ENCODE results near the gene GPBP1L1. TPM values are rescaled to one million over a fixed set of nuclear protein-coding genes. Genes with fewer than 3 reads are reported as not detected.
"Not testable (repeated sequence)": the region's sequence is repeated elsewhere in the genome, so short reads cannot be mapped to it uniquely, and the experiment has no call there.

Gene GPBP1L1
- total RNA-seq, 2 experiments from 2014 or later, result 130 to 134 TPM

DNA sequence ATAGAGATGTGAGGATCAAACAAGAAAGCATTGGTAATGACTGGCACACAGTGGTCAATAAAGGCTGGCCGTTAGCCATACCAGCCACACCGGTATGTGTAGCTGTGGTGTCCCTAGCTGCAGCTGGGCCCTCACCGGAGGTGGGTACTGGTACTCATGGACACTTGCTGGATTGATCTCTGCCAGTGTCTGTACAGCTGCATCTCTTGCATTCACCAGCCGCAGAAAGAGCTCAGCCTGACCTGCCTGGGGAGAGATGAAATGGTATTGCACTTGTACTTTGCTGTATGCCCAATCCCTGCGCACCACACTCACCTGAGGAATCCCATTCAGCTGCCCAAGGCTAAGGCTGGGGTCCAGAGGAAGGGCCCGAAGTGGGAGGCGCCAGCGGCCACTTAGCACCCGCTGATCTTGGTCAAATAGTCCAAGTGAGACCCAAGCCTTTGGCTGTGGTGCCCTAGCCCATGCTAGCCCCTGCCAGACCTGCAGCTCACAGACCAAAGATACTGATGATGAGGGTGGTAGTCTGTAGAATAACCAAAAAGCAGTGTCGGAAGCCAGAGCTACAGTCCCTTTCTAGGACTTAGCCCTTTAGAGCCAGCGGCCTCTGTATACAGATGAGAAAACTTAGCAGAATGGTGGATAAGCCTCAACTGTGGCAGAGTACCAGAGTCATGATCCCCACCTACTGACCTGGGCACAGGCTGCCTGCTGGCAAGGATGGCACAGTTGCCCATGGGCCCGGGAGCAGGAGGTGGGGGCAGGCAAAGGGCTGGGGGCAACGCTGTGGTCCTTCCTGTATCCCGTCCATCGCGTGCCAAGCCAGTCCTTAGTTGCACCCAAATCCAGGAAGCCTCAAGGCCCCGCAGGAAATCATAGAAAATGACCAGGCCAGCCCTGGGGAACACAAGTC is 65.5 kb downstream of the GPBP1L1 start:
- Mint-ChIP-seq H3K4me1 (no peaks in the 10 kb centered on the region), H3K27ac (peak overlapping the region; percentile 40), H3K27me3 (no peaks in the 10 kb centered on the region), H3K36me3 (ENCODE audit: low read depth) (peaks cover 40% of the 10 kb centered on the region), H3K4me3 (no peak overlapping the region), H3K9me3 (no peaks in the 10 kb centered on the region)
- ChIA-PET CTCF (no interaction called here), POLR2A (interaction anchor here (0.7 to 1.4 kb wide), 3 partner anchors 37 to 100 kb away, joined by 3 read pairs; partner anchors contain the start of gene GPBP1L1)
- DNase-seq, result no peak

DNA sequence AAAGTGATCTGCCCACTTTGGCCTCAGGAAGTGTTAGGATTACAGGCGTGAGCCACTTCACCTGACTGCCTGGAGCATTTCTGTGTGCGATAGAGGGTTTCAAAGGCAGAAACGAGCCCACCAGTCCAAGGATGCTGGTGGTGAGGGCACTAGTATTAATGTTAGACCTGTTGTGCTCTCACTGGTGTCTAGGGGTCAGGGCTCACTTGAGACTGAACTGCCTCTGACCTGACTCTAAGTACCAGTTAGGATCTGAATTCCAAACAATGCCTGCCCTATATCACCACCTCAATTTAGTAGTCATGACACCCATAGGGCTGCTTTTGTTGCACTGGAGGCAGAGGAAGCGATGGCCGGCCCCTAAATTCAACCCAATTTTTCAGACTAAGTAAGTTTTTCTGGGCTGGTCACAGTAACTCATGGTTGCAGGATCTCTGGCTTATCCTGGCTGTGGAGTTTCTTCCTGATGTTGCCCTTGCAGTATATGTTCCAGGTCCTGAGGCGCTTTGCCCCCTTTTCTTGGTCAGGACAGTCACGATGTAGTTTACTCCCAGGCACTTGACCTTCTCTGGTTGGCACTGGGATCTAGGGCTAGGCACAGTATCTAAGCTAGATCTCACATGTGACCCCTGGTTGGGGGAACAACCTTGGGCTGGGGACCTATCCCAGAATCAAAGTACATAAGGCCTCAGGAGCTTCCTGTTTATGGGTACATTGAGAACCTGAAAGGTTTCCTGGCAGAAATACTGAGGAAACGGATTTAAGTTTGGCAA is 67.0 kb downstream of the GPBP1L1 start:
- ChIA-PET CTCF (no interaction called here), POLR2A (no interaction called here)

DNA sequence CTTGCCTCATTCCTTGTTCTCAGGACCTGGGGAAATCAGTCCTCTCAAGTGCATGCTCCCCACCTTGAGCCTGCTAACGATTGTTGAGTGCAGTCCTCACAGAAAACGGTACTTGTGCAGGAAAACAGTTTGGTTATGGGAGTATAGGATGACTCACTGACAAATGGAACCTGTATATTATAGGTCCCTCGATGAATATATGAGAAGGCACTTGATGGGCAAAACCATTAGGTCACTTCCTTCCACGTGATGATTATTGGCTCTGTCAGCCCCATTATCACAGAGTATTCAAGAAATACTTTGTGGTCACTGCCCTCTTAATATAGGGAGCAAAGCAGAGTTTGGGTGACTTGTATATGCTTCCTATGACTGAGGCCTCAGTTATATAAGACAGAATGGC is 68.7 kb downstream of the GPBP1L1 start:
- Mint-ChIP-seq H3K27ac (no peak overlapping the region), H3K27me3 (no peaks in the 10 kb centered on the region), H3K9me3 (no peaks in the 10 kb centered on the region), H3K4me1 (no peaks in the 10 kb centered on the region), H3K4me3 (no peak overlapping the region), H3K36me3 (ENCODE audit: low read depth) (peaks cover 61% of the 10 kb centered on the region)
- ChIA-PET POLR2A (no interaction called here), CTCF (no interaction called here)
- no peak for DNase-seq

More for the DNA sequence above, 67.0 kb downstream of the GPBP1L1 start:
- H3K9me3 Mint-ChIP-seq, result no peaks in the 10 kb centered on the region
- no peaks in the 10 kb centered on the region for H3K4me1 Mint-ChIP-seq
- H3K4me3 Mint-ChIP-seq, result no peak overlapping the region
- H3K27me3 Mint-ChIP-seq, result no peaks in the 10 kb centered on the region
- H3K36me3 Mint-ChIP-seq (ENCODE audit: low read depth), result peaks cover 50% of the 10 kb centered on the region
- peak overlapping the region; percentile 47 for H3K27ac Mint-ChIP-seq
- DNase-seq, result no peak

DNA sequence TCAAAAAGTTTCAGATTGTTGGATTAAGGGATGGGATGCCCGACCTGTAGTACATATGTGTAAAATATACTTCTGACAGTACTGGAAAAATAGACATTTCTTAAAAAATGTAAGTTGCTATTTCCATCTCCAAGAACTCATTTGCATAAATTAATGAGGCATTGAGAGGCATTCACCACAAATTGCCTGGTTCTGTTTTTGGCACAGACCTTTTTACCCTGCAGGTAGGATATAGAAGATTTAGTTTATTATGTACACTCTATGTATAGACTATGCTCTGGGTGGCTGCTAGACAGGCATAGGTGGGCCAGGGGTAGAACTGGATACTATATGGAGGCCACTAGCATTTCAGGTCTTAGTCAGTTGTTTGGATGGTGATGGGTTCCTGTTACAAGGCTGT is 70.4 kb downstream of the GPBP1L1 start:
- Mint-ChIP-seq H3K4me1 (no peaks in the 10 kb centered on the region), H3K9me3 (no peaks in the 10 kb centered on the region), H3K4me3 (no peak overlapping the region), H3K36me3 (ENCODE audit: low read depth) (peaks cover 68% of the 10 kb centered on the region), H3K27ac (no peak overlapping the region), H3K27me3 (no peaks in the 10 kb centered on the region)
- no peak for DNase-seq
- ChIA-PET POLR2A (no interaction called here), CTCF (no interaction called here)

DNA sequence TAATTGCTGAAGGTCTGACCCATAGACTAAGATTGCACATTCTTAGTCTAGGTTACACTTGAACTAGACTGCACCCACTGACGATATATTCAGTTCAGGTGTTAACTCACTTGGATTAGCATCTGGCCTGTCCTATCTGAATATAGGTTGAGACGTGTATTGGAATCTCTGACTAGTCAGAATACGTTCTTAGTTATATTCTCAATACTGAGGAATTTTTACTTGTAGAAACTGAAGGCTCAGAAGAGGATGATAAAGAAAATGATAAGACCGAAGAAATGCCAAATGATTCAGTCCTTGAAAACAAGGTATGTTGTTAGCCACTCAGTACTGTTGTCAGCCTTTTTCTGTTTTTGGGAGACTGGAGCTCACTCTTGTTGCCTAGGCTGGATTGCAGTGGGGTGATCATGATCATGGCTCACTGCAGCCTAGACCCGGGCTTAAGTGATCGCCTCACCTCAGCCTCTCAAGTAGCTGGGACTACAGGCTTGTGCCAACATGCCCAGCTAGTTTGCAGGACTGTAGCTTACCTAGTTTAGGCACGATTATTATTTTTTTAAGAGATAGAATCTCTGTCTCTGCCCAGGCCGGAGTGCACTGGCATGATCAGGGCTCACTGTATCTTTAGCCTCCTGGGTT is 73.3 kb downstream of the GPBP1L1 start:
- no peak overlapping the region for H3K27ac Mint-ChIP-seq
- ChIA-PET CTCF (no interaction called here), POLR2A (no interaction called here)
- no peaks in the 10 kb centered on the region for H3K27me3 Mint-ChIP-seq
- H3K4me3 Mint-ChIP-seq, result no peak overlapping the region
- H3K36me3 Mint-ChIP-seq (ENCODE audit: low read depth), result peaks cover 73% of the 10 kb centered on the region
- peaks cover 5% of the 10 kb centered on the region for H3K4me1 Mint-ChIP-seq
- H3K9me3 Mint-ChIP-seq, result no peaks in the 10 kb centered on the region
- no peak for DNase-seq

DNA sequence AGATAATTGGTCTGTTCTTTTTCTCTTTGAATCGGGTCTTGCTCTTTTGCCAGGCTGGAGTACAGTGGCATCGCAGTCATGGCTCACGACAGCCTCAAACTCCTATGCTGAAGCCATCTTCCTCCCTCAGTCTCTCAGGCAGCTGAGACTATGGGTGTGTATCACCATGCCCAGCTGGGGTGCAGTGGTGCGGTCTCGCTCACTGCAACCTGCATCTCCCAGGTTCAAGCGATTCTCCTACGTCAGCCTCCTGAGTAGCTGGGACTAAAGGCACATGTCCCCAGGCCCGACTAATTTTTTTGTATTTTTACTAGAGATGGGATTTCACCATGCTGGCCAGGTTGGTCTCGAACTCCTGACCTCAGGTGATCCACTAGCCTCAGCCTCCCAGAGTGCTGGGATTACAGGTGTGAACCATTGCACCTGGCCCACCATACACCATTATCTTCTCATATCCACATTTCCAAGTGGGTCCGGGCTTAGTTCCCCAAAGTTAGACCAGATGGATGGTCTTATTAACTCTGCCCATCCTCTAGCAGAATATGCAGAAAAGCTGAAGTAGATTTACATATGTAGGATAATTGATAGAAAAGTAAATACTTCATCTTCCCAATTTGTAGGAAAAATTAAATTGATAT is 75.6 kb downstream of the GPBP1L1 start:
- ChIA-PET POLR2A (interaction anchor here (1.6 to 1.8 kb wide), 2 partner anchors 10 to 12 kb away, joined by 5 to 6 read pairs; no protein-coding TSS in a partner anchor), CTCF (no interaction called here)
- H3K9me3 Mint-ChIP-seq, result no peaks in the 10 kb centered on the region
- no peaks in the 10 kb centered on the region for H3K27me3 Mint-ChIP-seq
- H3K27ac Mint-ChIP-seq, result no peak overlapping the region
- no peak overlapping the region for H3K4me3 Mint-ChIP-seq
- H3K36me3 Mint-ChIP-seq (ENCODE audit: low read depth), result peaks cover 74% of the 10 kb centered on the region
- peaks cover 26% of the 10 kb centered on the region for H3K4me1 Mint-ChIP-seq
- DNase-seq, result no peak

DNA sequence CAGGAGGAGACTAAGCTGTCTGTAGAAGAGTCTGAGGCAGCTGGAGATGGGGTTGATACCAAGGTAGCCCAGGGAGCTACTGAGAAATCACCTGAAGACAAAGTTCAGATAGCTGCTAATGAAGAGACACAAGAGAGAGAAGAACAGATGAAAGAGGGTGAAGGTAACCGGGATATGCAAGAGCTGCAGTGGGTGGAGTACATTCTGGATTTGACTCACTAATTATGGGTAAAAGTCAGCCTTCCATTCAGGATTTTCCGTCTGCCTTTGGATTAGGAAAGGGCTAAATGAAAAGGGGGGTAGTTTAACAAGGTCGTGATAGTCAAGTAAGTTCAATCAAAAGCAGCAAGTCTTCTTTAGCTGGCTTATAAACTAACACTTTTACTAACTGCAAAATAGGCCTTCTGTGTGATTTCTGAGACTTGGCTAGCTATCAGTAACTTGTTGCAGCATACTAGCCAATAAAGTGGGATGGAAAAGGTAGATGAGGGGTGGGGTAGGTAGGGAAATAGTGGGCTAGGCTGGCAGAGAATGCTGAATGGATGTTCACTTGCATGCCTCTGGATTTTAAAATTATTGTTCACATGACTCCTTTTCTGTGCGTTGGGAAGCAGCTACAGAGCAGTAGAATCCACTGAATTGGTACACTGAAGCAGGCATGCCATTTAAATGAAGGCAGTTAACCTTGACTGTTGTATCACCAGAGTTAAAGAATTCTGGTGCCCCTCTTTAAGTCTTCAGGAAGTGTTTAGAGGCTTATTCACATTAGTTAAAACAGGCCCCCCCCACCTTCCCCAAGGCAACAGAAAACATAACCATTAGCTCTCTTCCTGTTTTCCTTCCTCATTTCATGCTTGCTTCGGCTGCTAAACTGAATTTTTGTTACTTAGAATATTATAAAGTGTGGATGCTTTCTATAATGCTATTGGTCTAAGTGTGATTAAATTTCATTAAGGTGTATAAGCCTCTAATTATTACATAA is 77.9 kb downstream of the GPBP1L1 start:
- DNase-seq, result no peak
- H3K4me1 Mint-ChIP-seq, result peaks cover 27% of the 10 kb centered on the region
- peaks cover 63% of the 10 kb centered on the region for H3K36me3 Mint-ChIP-seq (ENCODE audit: low read depth)
- POLR2A ChIA-PET, result interaction anchor here (1.2 to 1.6 kb wide), 4 partner anchors 8 to 78 kb away, joined by 3 to 6 read pairs (median 3); partner anchors contain the start of gene GPBP1L1
- H3K4me3 Mint-ChIP-seq, result no peak overlapping the region
- H3K27me3 Mint-ChIP-seq, result no peaks in the 10 kb centered on the region
- H3K27ac Mint-ChIP-seq, result peak overlapping the region; percentile 19
- H3K9me3 Mint-ChIP-seq, result no peaks in the 10 kb centered on the region
- CTCF ChIA-PET, result no interaction called here

DNA sequence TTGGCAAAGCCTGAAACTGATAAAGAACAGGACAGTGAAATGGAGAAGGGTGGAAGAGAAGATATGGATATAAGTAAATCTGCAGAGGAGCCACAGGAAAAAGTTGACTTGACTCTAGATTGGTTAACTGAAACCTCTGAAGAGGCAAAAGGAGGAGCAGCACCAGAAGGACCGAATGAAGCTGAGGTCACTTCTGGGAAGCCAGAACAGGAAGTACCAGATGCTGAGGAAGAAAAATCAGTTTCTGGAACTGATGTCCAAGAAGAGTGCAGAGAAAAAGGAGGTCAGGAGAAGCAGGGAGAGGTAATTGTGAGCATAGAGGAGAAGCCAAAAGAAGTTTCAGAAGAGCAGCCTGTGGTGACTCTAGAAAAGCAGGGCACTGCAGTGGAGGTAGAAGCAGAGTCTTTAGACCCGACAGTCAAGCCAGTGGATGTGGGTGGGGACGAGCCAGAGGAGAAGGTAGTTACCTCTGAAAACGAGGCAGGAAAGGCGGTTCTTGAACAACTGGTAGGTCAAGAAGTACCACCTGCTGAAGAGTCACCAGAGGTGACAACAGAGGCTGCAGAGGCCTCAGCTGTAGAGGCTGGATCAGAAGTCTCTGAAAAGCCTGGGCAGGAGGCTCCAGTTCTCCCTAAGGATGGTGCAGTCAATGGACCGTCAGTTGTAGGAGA is 78.8 kb downstream of the GPBP1L1 start:
- CTCF ChIA-PET, result no interaction called here
- Mint-ChIP-seq H3K36me3 (ENCODE audit: low read depth) (peaks cover 62% of the 10 kb centered on the region), H3K27ac (peak overlapping the region; percentile 69), H3K27me3 (no peaks in the 10 kb centered on the region), H3K9me3 (no peaks in the 10 kb centered on the region), H3K4me3 (no peak overlapping the region), H3K4me1 (peaks cover 27% of the 10 kb centered on the region)
- DNase-seq, result no peak
- POLR2A ChIA-PET, result interaction anchor here (1.2 to 1.3 kb wide), 2 partner anchors 17 to 79 kb away, joined by 3 read pairs; partner anchors contain the start of gene GPBP1L1

DNA sequence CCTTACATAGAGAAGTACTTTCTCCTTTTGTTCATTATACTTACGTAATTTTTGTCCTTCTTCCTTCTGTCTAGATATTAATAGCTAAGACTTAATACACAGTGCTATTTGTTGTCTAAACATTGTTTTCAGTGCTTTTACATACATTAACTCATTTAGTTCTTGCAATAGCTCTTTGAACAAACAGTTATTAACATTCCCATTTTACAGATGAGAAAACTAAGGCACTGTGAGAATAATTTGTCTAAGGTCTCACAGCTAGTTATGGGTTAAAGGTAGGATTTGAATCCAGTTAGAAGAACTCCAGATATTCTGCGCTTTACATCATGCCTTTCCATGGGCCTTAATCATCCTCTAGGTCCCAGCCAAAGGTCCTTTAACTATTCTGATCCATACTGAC is 82.1 kb downstream of the GPBP1L1 start:
- no peaks in the 10 kb centered on the region for H3K9me3 Mint-ChIP-seq
- peaks cover 56% of the 10 kb centered on the region for H3K36me3 Mint-ChIP-seq (ENCODE audit: low read depth)
- no peak overlapping the region for H3K27ac Mint-ChIP-seq
- DNase-seq, result no peak
- peaks cover 43% of the 10 kb centered on the region for H3K4me1 Mint-ChIP-seq
- H3K4me3 Mint-ChIP-seq, result no peak overlapping the region
- no peaks in the 10 kb centered on the region for H3K27me3 Mint-ChIP-seq
- CTCF ChIA-PET, result interaction anchor here (1.1 kb wide), 1 partner anchor 11 kb away, joined by 5 read pairs; no protein-coding TSS in a partner anchor
- POLR2A ChIA-PET, result interaction anchor here (1.0 to 2.1 kb wide), 2 partner anchors 10 to 20 kb away, joined by 3 to 8 read pairs; partner anchors contain the start of gene NASP

DNA sequence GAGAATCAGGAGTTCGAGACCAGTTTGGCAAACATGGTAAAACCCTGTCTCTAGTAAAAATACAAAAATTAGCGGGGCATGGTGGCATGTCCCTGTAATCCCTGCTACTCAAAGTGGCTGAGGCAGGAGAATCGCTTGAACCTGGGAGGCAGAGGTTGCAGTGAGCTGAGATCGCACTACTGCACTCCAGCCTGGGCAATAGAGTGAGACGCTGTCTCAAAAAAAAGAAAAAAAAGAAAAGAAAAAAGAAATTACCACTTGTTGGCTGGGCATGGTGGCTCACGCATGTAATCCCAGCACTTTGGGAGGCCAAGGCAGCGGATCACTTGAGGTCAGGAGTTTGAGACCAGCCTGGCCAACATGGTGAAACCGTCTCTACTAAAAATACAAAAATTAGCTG is 89.6 kb downstream of the GPBP1L1 start:
- H3K27me3 Mint-ChIP-seq, H3K27ac Mint-ChIP-seq, H3K9me3 Mint-ChIP-seq, POLR2A ChIA-PET, H3K4me3 Mint-ChIP-seq, DNase-seq, CTCF ChIA-PET: not testable (repeated sequence)
- H3K4me1 Mint-ChIP-seq, result peaks cover 24% of the 10 kb centered on the region
- H3K36me3 Mint-ChIP-seq (ENCODE audit: low read depth), result peaks cover 48% of the 10 kb centered on the region

DNA sequence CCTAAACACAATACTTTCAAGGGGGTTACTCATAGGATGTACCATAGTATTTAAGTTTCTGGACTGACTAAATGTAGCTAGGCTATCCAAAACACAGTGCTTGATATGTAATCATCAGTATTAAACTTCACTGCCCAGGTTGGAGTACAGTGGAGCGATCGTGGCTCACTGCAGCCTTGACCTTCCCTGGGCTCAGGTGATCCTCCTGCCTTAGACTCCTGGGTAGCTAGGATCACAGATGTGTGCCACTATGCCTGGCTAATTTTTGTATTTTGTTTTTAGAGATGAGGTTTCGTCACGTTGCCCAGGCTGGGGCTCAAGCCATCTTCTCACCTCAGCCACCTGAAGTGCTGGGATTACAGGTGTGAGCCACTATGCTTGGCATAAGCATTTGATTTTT is 91.9 kb downstream of the GPBP1L1 start:
- H3K27me3 Mint-ChIP-seq, result no peaks in the 10 kb centered on the region
- H3K4me3 Mint-ChIP-seq, result no peak overlapping the region
- ChIA-PET CTCF (no interaction called here), POLR2A (interaction anchor here (0.7 to 3.2 kb wide), 2 partner anchors 9 to 10 kb away, joined by 3 to 8 read pairs; no protein-coding TSS in a partner anchor)
- DNase-seq, result no peak
- peaks cover 48% of the 10 kb centered on the region for H3K36me3 Mint-ChIP-seq (ENCODE audit: low read depth)
- peaks cover 20% of the 10 kb centered on the region for H3K4me1 Mint-ChIP-seq
- no peak overlapping the region for H3K27ac Mint-ChIP-seq
- H3K9me3 Mint-ChIP-seq, result no peaks in the 10 kb centered on the region

Data from activated CD4-positive, alpha-beta memory T cell treated with anti-CD3 and anti-CD28 coated beads, Interleukin-2, amount 10 ng/mL, durations not matched to agents 7 days and 5 days (primary cell).